Erythroblast (primary cell): ENCODE data around the gene RNF31.

Source experiments
- DNase-seq, 2 experiments: peaks; one replicate each; lab custom pipeline; 2025; lab: John Stamatoyannopoulos, UW
- GATA1 ChIP-seq: IDR thresholded peaks from 2 replicates; pipeline ENCODE4 v1.6.1; 2011; ENCODE audit warnings: low read depth, mild to moderate bottlenecking, control low read depth, low read length, moderate library complexity
- POLR2A ChIP-seq: IDR thresholded peaks from 2 replicates; pipeline ENCODE4 v1.6.1; 2011; ENCODE audit warnings: mild to moderate bottlenecking, low read length

RNF31 gene

DNA sequence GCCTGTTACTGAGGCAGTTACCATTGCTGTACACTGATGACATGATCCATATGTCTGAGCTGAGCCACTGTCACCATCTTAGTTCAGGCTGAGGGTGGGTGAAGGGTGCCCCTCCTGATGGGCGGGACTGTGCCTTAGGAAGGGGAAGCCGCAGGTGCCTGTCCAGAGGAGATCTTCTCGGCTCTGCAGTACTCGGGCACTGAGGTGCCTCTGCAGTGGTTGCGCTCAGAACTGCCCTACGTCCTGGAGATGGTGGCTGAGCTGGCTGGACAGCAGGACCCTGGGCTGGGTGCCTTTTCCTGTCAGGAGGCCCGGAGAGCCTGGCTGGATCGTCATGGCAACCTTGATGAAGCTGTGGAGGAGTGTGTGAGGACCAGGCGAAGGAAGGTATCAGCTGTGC, 3.7 kb downstream of the RNF31 start:
- TF ChIP-seq POLR2A, result no peak
- TF ChIP-seq GATA1, result no peak
- no peak for DNase-seq

DNA sequence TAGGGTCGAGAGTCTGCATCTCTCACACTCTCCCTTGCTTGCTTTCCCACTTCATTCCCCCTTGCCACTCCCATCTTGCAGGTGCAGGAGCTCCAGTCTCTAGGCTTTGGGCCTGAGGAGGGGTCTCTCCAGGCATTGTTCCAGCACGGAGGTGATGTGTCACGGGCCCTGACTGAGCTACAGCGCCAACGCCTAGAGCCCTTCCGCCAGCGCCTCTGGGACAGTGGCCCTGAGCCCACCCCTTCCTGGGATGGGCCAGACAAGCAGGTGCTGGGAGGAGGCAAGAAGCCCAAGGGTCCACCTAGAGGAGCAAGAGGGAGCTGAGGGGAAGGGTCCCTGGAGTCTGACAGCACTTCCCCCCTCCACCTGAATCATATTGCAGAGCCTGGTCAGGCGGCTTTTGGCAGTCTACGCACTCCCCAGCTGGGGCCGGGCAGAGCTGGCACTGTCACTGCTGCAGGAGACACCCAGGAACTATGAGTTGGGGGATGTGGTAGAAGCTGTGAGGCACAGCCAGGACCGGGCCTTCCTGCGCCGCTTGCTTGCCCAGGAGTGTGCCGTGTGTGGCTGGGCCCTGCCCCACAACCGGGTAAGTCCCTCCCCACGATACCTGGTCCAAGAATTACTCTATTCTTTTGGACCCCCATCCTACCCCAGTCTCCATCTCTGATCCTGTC, 4.2 kb downstream of the RNF31 start:
- TF ChIP-seq GATA1 (no peak), POLR2A (no peak)
- DNase-seq, result no peak

DNA sequence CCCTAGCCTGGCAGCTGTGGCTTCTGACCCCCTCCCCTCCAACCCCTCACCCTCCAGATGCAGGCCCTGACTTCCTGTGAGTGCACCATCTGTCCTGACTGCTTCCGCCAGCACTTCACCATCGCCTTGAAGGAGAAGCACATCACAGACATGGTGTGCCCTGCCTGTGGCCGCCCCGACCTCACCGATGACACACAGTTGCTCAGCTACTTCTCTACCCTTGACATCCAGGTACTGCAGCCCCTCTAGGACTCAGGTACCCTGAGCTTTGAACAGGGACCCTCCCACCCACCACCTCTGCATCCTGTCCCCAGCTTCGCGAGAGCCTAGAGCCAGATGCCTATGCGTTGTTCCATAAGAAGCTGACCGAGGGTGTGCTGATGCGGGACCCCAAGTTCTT, 7.8 kb downstream of the RNF31 start:
- no peak for TF ChIP-seq POLR2A
- no peak for TF ChIP-seq GATA1

DNA sequence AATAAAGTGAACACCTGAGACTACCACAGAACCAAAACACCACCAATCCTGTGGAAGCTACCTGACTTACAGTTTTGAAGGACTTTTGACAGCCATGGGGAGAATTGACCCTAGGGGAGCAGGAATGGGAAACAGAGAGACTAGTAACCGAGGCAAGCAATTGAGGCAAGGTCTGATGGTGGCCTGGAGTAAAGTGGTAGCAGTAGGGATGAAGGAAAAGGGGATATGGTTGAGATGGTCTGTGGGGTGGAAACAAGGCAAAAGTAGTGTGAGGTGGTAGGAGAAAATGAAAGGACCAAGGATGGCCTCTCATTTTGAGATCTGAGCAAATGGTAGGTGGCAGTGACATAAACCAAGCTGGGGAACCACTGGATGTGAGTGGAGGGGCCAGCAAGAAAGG, 9.5 kb downstream of the RNF31 start:
- no peak for DNase-seq
- TF ChIP-seq POLR2A, result no peak
- no peak for TF ChIP-seq GATA1

More for the DNA sequence above, 7.8 kb downstream of the RNF31 start:
- no peak for DNase-seq

DNA sequence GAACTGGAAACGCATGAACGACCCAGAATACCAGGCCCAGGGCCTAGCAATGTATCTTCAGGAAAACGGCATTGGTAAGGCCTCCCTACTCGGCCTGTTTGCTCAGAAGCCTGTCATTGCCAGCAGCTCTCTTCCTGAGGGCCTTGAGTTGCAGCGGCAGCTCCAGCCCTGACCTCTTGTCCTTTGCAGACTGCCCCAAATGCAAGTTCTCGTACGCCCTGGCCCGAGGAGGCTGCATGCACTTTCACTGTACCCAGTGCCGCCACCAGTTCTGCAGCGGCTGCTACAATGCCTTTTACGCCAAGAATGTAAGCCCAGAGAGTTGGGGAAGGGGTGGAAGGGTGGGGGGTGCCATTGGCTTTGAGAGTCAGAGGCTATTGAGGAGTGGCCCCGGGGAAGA, 10.0 kb downstream of the RNF31 start:
- no peak for TF ChIP-seq GATA1
- no peak for DNase-seq

DNA sequence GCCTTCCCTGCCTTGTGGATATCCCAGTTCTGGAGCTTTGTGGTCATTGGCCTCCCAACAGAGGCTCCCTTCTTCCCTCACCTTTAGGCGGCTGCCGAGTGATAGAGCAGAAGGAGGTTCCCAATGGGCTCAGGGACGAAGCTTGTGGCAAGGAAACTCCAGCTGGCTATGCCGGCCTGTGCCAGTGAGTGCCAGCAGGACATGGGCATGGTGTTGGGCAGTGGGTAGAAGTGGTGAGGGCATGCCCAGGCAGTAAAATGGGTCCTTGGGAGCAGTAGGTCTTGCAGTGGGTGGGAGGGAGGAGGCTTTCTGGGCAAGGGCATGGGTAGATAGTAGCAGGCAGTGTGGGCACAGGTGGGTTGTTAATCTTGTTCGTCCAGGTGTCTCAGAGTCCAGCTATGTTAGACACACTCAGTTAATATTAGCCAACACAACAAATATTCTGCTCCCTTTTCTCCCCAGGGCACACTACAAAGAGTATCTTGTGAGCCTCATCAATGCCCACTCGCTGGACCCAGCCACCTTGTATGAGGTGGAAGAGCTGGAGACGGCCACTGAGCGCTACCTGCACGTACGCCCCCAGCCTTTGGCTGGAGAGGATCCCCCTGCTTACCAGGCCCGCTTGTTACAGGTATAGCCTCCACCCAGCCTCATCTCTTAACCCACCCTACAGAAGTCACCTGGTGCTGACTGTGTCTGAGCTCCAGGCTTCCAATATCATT, 12.6 kb downstream of the RNF31 start:
- no peak for DNase-seq
- TF ChIP-seq POLR2A, result no peak
- TF ChIP-seq GATA1, result no peak

DNA sequence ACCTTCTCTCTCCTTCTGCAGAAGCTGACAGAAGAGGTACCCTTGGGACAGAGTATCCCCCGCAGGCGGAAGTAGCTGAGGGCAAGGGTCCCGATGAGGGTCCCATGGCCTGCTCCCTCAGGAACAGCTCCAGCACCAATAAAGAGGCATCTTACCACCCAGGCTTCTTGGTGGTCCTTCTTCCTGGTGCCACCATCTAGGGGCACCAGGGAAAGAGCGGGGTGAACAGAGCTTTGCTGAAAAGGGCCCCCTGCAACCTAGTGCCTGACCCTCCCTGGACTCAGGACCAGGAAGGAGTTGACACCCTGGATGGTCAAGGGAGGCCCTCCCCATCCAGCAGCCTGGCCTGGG, 13.2 kb downstream of the RNF31 start:
- TF ChIP-seq POLR2A, result no peak
- TF ChIP-seq GATA1, result no peak
- no peak for DNase-seq

DNA sequence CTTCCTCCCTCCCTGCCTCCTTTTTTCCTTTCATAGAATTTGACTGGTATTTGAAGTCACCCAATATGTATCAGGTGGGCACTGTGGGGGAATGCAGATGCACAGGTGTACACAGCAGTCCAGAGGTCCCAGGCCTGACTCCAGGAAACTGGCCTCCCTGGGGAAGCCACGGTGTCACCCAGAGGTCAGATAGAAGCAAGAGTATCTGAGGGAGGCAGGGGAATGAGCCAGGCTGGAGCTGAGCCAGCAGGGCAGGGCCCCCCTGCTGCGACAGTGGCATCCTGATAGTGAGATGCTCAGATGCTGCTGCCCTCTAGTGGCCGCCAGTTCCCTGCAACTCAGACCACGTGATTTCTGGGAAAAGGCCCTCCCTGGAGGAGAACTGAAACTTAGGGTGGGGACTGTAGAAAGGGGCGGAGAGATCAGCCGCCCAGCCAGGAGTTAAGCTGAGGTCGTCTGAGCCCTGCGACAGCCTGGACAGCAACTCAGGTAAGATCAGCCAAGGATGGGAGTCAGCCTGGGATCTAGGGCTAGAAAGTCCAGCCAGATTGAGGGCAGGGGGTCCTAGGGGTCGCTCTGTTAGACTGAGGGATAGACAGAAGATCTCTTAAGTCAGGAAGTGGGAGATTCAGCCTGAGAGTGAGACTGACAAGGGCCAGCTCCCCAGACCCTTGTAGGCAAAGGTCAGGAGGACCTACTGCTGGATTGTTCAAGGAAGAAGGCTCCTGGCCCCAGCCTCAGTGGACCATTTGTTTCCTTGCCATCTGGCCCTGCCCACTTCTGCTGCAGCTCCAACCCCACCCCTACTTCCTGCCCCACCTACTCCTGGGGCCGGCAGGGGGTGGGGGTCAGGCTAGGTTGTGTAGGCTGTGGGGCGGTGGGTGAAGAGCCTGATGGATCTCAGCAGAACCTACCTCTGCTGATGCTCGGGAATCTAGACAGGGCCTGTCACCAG, 13.8 kb downstream of the RNF31 start, which contains the start of gene IRF9:
TSS of gene IRF9 (plus strand) at position 416 of the 955 bp plus-strand sequence. CDS start 880 bp downstream, outside the sequence.
- DNase-seq, result peak; percentile 99 to 100
- TF ChIP-seq GATA1 (no peak), POLR2A (peak; percentile 88)

DNA sequence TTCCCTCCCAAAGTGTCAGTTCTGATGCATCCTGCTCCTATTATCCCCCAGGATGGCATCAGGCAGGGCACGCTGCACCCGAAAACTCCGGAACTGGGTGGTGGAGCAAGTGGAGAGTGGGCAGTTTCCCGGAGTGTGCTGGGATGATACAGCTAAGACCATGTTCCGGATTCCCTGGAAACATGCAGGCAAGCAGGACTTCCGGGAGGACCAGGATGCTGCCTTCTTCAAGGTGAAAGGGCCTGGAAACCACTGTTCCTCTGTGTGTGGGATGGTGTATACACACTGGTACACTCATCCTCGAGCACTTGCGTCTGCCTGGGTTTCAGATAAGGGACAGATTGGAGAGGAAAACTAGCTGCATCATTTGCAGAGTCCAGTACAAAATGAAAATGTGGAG, 14.8 kb downstream of the RNF31 start:
- DNase-seq, result peak; percentile 26 to 43
- TF ChIP-seq POLR2A, result no peak

DNA sequence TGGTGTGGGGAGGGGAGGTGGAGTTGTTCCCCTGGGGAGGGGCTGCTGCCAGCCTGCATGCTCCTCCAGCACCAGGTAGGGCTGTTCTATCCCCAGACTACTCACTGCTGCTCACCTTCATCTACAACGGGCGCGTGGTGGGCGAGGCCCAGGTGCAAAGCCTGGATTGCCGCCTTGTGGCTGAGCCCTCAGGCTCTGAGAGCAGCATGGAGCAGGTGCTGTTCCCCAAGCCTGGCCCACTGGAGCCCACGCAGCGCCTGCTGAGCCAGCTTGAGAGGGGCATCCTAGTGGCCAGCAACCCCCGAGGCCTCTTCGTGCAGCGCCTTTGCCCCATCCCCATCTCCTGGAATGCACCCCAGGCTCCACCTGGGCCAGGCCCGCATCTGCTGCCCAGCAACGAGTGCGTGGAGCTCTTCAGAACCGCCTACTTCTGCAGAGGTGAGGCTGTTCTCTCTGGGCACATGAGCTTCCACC, 17.3 kb downstream of the RNF31 start:
- no peak for DNase-seq
- TF ChIP-seq POLR2A (no peak), GATA1 (no peak)

DNA sequence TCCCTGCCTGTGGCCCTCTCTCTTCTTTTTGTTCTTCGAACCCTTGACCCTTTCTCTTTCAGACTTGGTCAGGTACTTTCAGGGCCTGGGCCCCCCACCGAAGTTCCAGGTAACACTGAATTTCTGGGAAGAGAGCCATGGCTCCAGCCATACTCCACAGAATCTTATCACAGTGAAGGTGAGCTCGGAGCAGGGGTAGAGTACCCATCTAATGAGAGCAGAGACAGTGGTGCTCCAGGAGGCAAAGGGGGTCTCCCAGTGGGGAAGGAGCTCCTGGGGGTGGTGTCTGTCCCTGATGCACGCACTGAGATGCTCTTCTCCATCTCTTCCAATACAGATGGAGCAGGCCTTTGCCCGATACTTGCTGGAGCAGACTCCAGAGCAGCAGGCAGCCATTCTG, 18.5 kb downstream of the RNF31 start:
- TF ChIP-seq POLR2A (no peak), GATA1 (no peak)
- no peak for DNase-seq

DNA sequence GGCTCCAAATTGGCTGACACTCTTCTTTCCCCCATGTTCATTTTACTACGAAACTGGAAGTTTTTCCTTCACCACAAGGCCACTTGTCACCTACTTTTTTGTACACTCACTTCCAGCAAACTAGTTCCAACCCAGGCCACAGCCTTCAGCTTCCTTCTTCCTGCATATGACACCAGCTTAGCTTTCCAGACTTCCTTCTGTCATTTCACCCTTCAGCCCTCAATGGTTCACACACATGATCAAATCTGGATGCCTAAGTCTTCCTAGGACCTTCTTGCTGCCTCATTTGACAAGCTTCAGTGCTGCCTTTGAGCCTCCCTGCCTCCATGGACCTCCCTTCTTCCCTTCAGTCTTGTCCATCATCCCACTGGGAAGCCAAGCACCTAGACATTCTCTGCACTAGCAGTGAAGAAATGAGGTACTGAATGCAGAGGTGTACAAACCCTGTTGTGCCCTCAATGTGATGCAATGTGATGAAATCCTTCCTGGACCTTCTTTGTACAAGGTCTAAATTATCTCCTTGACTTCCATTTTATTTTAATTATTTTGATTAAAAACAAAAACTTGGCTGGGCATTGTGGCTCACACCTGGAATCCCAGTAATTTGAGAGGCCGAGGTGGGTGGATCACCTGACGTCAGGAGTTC, 20.3 kb downstream of the RNF31 start:
- DNase-seq, result peak in 1 of 2 experiments; percentile 61
- TF ChIP-seq POLR2A (no peak), GATA1 (no peak)

DNA sequence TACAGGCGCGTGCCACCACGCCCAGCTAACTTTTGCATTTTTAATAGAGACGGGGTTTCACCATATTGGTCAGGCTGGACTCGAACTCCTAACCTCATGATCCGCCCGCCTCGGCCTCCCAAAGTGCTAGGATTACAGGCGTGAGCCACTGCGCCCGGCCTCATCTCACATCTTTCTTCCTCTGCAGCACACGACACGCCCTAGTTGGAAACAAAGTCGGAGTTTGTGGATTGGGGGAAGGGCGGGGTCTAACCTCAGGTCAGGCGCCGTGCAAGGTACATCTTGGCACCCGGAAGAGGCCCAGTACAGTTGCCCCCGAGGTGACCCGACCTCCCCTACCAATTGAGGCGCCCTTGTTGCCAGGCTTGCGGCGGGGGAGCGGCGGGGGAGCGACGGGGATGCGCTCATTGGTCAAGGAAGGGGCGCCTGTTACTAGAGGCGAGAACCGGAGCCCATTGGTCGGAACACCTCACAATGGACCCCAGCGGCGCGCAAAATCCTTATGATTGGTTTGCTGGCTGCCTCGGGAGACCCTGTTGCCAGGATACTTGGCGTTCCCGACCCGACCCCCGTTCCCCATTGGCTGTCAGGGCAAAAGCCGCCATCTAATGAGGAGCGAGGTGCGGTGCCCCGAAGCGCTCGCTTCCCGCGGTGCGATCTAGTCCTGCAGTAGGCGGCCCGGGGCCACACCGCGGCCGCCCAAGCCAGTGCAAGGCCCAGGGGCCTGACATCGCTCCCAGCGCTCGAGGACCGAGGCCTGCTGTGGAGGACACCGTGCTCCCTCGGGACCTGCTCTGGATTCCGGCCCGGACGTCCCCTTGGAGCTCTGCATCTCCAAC, 24.3 kb downstream of the RNF31 start, which contains the start of gene REC8:
TSS of gene REC8 (plus strand) at position 659 of the 839 bp plus-strand sequence. CDS start 473 bp downstream, outside the sequence.
- DNase-seq, result peak; percentile 62 to 82
- peak; percentile 27 for TF ChIP-seq POLR2A
- TF ChIP-seq GATA1, result no peak
